Skeletal muscle satellite cell (primary cell): Measurements from ENCODE around the gene ASB9.
"Not testable (repeated sequence)": the region's sequence is repeated elsewhere in the genome, so short reads cannot be mapped to it uniquely, and the experiment has no call there.

ENCODE experiments used
- H3K27me3 ChIP-seq: 2 replicates; pipeline ENCODE4 v1.7.0; 2013; ENCODE audit warnings: low read length; ENCODE audit not compliant: control insufficient read depth, insufficient read depth
- H3K36me3 ChIP-seq: 2 replicates; pipeline ENCODE4 v1.7.0; 2013; ENCODE audit warnings: mild to moderate bottlenecking, control low read depth, low read length; ENCODE audit not compliant: insufficient read depth
- H3K4me1 ChIP-seq: 2 replicates; pipeline ENCODE4 v1.7.0; 2013; ENCODE audit warnings: low read length; ENCODE audit not compliant: control insufficient read depth, insufficient read depth
- H3K4me2 ChIP-seq: 2 replicates; pipeline ENCODE4 v1.7.0; 2013; ENCODE audit warnings: mild to moderate bottlenecking, low read length
- H3K4me3 ChIP-seq: 2 replicates; pipeline ENCODE4 v1.7.0; 2013; ENCODE audit warnings: low read length
- H3K9ac ChIP-seq: 2 replicates; pipeline ENCODE4 v1.7.0; 2013; ENCODE audit warnings: mild to moderate bottlenecking, low read depth, low read length, moderate library complexity
- H3K9me3 ChIP-seq: replicated peaks from 2 replicates; pipeline ENCODE4 v1.7.0; 2013; ENCODE audit warnings: mild to moderate bottlenecking, control low read depth, low read length

ASB9 gene

DNA sequence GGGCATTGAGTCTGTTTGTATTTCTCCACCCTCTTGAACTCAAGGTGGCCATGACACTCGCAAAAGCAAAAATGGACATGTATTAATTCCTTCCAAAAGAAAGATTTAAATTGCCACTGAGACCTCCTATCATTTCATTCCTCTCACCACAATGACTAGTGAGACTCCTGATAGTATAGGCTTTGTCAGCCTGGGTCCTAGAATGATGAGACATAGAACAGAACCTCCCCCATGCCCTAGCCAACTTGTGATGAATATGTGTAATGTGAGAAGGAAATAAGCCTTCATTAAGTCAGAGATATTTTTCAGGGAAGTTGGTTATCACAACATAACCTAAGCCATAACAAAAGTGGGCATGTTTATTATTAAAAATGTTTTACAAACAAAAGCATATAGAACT lies 62.5 kb downstream of the ASB9 start:
- no peaks in the 10 kb centered on the region for H3K9me3 ChIP-seq
- no peak overlapping the region for H3K4me3 ChIP-seq
- H3K27me3 ChIP-seq = no peaks in the 10 kb centered on the region

DNA sequence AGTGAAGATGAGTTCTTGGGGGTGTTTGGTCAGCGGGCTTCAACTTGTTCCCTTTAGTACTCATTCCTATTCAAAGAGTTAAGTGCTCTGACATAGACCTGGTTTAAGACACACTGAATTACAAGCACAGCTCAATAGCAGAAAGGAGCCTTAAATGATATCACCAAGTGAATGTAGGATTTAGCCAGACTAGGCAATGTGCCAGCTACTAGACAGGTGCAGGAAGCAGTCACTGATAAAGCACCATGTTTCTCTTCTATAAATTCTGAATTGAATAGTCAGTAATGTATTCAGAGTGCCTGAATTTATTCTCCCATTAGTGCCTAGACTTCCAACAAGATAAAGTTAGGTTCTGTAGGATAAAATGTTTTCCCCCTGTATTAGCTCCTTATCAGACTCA lies 63.6 kb downstream of the ASB9 start:
- H3K36me3 ChIP-seq = no peaks in the 10 kb centered on the region
- H3K9me3 ChIP-seq = no peaks in the 10 kb centered on the region
- H3K9ac ChIP-seq = no peak overlapping the region
- no peak overlapping the region for H3K4me2 ChIP-seq
- no peaks in the 10 kb centered on the region for H3K4me1 ChIP-seq
- H3K4me3 ChIP-seq = no peak overlapping the region
- no peaks in the 10 kb centered on the region for H3K27me3 ChIP-seq

More for the DNA sequence above, 62.5 kb downstream of the ASB9 start:
- no peak overlapping the region for H3K9ac ChIP-seq
- no peak overlapping the region for H3K4me2 ChIP-seq
- H3K4me1 ChIP-seq = no peaks in the 10 kb centered on the region
- no peaks in the 10 kb centered on the region for H3K36me3 ChIP-seq

DNA sequence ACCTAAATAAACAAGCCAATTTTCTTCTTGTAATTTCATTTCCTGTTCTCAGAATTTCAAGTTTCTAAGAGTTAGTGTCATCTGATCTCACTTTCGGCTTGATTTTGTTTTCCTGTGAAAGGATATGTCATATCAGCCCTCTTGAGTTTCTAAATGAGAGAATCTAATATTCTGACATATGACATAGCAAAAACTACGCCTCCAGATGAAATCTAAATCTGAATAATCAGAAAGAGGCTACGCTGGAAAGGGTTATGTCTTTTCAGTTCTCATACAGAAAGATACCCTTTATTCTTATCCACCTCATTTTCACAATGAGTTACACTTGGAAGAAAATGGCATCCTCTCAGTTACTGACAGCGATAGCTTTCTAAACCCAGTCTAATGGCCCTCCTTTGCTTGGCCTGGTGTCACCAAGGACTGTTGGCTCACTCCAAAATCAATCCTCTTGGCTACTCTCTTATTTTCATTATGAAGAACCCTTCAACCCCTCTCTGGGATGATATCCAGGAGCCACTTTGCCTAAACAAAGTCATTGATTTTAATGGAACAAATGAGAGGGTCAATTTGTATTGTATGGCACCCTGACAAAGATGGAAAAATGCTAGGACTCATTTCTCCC lies 65.6 kb downstream of the ASB9 start:
- Histone ChIP-seq H3K4me3 (no peak overlapping the region), H3K36me3 (no peaks in the 10 kb centered on the region)

DNA sequence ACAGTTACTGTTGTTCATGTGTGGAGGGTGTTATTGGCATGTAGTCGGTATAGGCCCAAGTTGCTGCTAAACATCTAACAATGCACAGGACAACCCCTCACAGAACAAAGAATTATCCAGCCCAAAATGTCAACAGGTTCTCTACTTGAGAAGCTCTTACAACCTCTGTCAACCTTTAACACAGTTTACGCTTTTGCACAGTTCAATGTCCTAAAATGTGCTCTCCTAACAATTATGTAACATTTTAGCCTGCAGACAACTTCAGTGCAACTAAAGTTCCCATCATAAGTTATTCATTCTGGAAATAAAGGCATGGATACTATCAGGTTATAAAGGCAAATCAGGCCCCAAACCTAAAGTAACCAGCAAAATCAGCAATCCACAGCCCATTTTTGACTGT lies 66.2 kb downstream of the ASB9 start:
- no peak overlapping the region for H3K4me2 ChIP-seq
- H3K36me3 ChIP-seq = no peaks in the 10 kb centered on the region
- H3K9me3 ChIP-seq = no peaks in the 10 kb centered on the region
- no peak overlapping the region for H3K4me3 ChIP-seq
- no peaks in the 10 kb centered on the region for H3K4me1 ChIP-seq
- H3K27me3 ChIP-seq = no peaks in the 10 kb centered on the region
- no peak overlapping the region for H3K9ac ChIP-seq

More for the DNA sequence above, 65.6 kb downstream of the ASB9 start:
- H3K4me1 ChIP-seq = no peaks in the 10 kb centered on the region
- no peaks in the 10 kb centered on the region for H3K9me3 ChIP-seq
- no peaks in the 10 kb centered on the region for H3K27me3 ChIP-seq
- H3K4me2 ChIP-seq = no peak overlapping the region
- no peak overlapping the region for H3K9ac ChIP-seq

DNA sequence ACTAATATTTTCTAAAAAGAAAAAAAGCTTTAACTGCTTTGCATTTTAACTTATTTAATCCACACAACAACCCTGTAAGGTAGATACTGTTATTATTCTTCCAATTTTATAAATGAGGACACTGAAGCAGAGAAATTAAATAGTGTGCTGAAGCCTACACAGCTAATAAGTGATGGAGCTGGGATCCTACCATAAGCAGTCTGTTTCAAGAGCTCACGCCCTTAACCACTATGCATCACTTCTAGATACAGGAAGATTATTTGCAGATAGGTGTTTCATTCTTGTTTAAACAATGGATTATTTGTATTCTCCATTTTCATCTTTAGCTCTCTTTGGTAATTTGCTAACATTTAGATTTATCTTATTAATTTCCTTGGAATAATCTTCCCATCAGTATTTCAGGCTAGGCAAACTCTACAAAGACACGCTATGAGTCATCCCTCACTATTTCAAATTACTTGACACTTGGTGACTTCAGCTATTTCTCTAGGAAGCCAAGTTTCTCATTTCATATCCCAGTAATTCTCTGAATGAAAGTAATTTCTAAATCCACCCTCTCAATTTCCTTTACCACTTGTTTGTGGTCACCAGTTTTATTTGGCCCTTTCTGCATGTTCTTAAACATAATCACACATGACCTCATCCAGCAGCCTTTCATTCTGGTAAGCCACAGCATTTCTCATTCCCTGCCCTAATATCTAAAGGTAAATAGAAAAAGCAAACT lies 67.3 kb downstream of the ASB9 start:
- H3K27me3 ChIP-seq = no peaks in the 10 kb centered on the region
- H3K4me2 ChIP-seq = no peak overlapping the region
- no peaks in the 10 kb centered on the region for H3K36me3 ChIP-seq
- H3K4me1 ChIP-seq = no peaks in the 10 kb centered on the region
- H3K4me3 ChIP-seq = no peak overlapping the region
- no peak overlapping the region for H3K9ac ChIP-seq
- H3K9me3 ChIP-seq = no peaks in the 10 kb centered on the region

DNA sequence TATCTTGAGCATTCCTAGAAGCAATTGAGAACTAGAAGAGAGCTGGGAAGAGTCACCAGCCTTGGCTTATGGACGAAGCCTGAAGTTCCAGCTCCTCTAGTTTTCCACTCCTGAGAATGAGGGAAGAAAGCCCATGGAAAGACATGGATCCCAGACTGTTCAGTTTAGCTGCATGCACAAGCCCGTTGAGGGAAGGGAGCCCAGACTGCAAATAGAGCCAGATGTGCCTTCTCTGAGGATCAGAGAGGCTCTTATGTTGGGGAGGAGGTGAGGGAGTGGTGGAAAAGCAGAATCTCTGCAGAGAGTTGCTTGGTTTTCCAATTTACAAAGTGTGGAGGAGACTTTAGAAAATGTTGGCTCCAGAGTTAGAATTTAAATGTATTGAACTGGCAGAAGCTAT lies 69.0 kb downstream of the ASB9 start:
- no peaks in the 10 kb centered on the region for H3K36me3 ChIP-seq
- H3K4me2 ChIP-seq = no peak overlapping the region
- H3K9me3 ChIP-seq = no peaks in the 10 kb centered on the region
- H3K4me3 ChIP-seq = no peak overlapping the region
- no peaks in the 10 kb centered on the region for H3K4me1 ChIP-seq
- no peak overlapping the region for H3K9ac ChIP-seq
- H3K27me3 ChIP-seq = no peaks in the 10 kb centered on the region

DNA sequence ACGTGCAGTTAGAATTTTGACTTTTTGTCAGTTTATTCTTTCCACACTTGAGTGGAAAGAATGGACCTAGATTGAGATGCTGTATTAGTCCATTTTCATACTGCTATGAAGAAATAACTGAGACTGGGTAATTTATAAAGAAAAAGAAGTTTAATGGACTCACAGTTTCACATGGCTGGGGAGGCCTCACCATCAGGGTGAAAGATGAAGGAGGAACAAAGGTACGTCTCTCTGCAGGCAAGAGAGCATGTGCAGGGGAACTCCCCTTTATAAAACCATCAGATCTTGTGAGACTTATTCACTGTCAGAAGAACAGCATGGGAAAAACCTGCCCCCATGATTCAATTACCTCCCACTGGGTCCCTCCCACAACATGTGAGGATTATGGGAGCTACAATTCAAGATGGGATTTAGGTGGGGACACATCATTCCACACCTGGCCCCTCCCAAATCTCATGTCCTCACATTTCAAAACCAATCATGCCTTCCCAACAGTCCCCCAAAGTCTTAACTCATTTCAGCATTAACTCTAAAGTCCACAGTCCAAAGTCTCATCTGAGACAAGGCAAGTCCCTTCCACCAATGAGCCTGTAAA lies 71.2 kb downstream of the ASB9 start:
- not testable (repeated sequence) for H3K9me3 ChIP-seq, H3K36me3 ChIP-seq, H3K4me2 ChIP-seq, H3K4me1 ChIP-seq, H3K27me3 ChIP-seq, H3K4me3 ChIP-seq, H3K9ac ChIP-seq

DNA sequence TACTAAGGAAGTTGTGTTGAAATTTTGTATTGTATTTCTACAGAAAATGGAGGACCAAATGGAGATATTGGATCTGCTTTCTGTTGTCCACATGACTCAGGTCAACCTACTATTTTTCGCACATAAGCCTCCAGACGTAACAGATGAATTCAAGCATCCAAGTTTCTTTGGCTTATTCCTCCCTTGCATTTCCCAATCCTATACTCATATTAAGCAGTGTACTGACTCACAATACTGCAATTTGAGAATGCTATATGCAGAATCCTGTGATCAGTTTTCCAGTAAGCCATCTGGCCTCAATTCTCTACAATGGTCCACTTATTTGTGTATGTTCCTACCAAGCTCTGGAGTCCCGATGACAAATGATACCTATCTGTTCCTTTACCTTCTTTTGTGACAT lies 75.7 kb downstream of the ASB9 start:
- H3K4me3 ChIP-seq = no peak overlapping the region
- no peaks in the 10 kb centered on the region for H3K9me3 ChIP-seq
- H3K4me1 ChIP-seq = no peaks in the 10 kb centered on the region
- H3K4me2 ChIP-seq = no peak overlapping the region
- H3K9ac ChIP-seq = no peak overlapping the region
- H3K27me3 ChIP-seq = no peaks in the 10 kb centered on the region
- no peaks in the 10 kb centered on the region for H3K36me3 ChIP-seq
